SU-DHL-6 (cell line): ENCODE results near the gene PALLD.

Experiments used
- H2AFZ ChIP-seq: fragments of 200-600 bp; sonication (generic); 2 replicates; pipeline ENCODE4 v1.6.1; 2014; ENCODE audit warnings: low read depth, mild to moderate bottlenecking, moderate library complexity, mixed read lengths, antibody characterized with exemption, low read length; ENCODE audit not compliant: severe bottlenecking
- H3F3A ChIP-seq: fragments of 200-600 bp; shearing (Covaris generic); 2 replicates; pipeline ENCODE4 v1.6.0; 2016; ENCODE audit warnings: antibody characterized with exemption, mild to moderate bottlenecking; ENCODE audit not compliant: insufficient read depth
- H3K27ac ChIP-seq: fragments of 200-600 bp; sonication (generic); 2 replicates; pipeline ENCODE4 v1.5.1; 2016; ENCODE audit warnings: low read depth, mild to moderate bottlenecking, low read length, moderate library complexity, mixed read lengths
- H3K27me3 ChIP-seq: fragments of 200-600 bp; sonication (generic), shearing (Covaris generic); 2 replicates; pipeline ENCODE4 v1.6.0; 2014; ENCODE audit warnings: mild to moderate bottlenecking, low read length
- H3K36me3 ChIP-seq: fragments of 200-600 bp; sonication (generic); 2 replicates; pipeline ENCODE4 v1.6.1; 2014; ENCODE audit warnings: mild to moderate bottlenecking, low read length, mixed read lengths
- H3K4me2 ChIP-seq: fragments of 300-600, 200-600 bp; shearing (Covaris generic), sonication (generic); 2 replicates; pipeline ENCODE4 v1.6.0; 2014; ENCODE audit warnings: low read length, low read depth, mild to moderate bottlenecking; ENCODE audit not compliant: poor library complexity, severe bottlenecking
- H3K4me3 ChIP-seq: fragments of 200-600 bp; sonication (generic); 2 replicates; pipeline ENCODE4 v1.5.1; 2014; ENCODE audit warnings: antibody characterized with exemption, low read length, mild to moderate bottlenecking, mixed read lengths; ENCODE audit not compliant: insufficient read depth, poor library complexity, severe bottlenecking
- H3K79me2 ChIP-seq: fragments of 200-600 bp; sonication (generic); 2 replicates; pipeline ENCODE4 v1.6.1; 2014; ENCODE audit warnings: mild to moderate bottlenecking, low read length, moderate library complexity; ENCODE audit not compliant: insufficient read depth
- H3K9ac ChIP-seq: fragments of 200-600 bp; sonication (generic); 2 replicates; pipeline ENCODE4 v1.7.0; 2014; ENCODE audit warnings: mild to moderate bottlenecking, low read length
- H3K9me2 ChIP-seq: fragments of 200-600 bp; sonication (generic); replicated peaks from 2 replicates; pipeline ENCODE4 v1.6.1; 2014; ENCODE audit warnings: low read length; ENCODE audit not compliant: insufficient read depth
- H3K9me3 ChIP-seq: fragments of 200-600 bp; sonication (generic); 2 replicates; pipeline ENCODE4 v1.6.1; 2014; ENCODE audit warnings: low read length, mixed read lengths; ENCODE audit not compliant: insufficient read depth
- H4K20me1 ChIP-seq: fragments of 200-600 bp; sonication (generic); 2 replicates; pipeline ENCODE4 v1.6.1; 2014; ENCODE audit warnings: low read depth, mild to moderate bottlenecking, antibody characterized with exemption, low read length, moderate library complexity, mixed read lengths
- EZH2phosphoT487 ChIP-seq: fragments of 200-600 bp; sonication (generic), shearing (Covaris generic); conservative IDR thresholded peaks from 2 replicates; pipeline ENCODE4 v1.6.1; 2018; ENCODE audit warnings: mild to moderate bottlenecking, antibody characterized with exemption, low read length, moderate library complexity, mixed read lengths
- TF ChIP-seq, protein P1 (sequence below): fragments of 200-600 bp; sonication (generic); IDR thresholded peaks from one replicate; pipeline ENCODE4 v1.5.1; 2017; ENCODE audit warnings: antibody characterized with exemption, mild to moderate bottlenecking, low read length, moderate library complexity; ENCODE audit not compliant: insufficient read depth, poor library complexity, severe bottlenecking

The PALLD gene

DNA sequence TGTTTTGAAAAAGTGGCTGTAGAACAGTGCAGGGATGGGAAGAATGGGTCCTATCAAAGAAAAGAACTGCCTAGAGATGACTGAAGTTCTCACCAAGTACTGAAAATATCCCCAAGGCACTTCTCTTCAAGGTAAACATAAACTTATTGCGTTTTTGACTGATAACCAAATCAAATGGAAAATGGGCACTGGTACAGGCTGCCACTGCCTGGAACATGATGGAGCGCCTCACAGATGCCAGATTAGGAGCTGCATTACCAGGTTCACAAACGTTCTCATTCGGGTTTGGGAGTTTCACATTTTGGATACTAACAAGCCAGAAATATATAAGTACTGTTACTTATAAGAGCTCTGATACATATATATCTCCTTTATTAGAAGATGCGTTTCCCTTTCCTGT lies 371.9 kb downstream of the PALLD start:
- Histone ChIP-seq H3K9me2 (no peaks in the 10 kb centered on the region), H2AFZ (no peak overlapping the region), H3K9me3 (no peaks in the 10 kb centered on the region), H3K4me3 (no peak overlapping the region), H3F3A (no peaks in the 10 kb centered on the region), H3K27ac (no peak overlapping the region), H3K79me2 (no peaks in the 10 kb centered on the region), H3K27me3 (no peaks in the 10 kb centered on the region), H3K36me3 (no peaks in the 10 kb centered on the region), H3K9ac (no peak overlapping the region), H4K20me1 (no peaks in the 10 kb centered on the region), H3K4me2 (no peak overlapping the region)
- TF ChIP-seq EZH2phosphoT487, result no peak
- TF ChIP-seq, protein P1, sequence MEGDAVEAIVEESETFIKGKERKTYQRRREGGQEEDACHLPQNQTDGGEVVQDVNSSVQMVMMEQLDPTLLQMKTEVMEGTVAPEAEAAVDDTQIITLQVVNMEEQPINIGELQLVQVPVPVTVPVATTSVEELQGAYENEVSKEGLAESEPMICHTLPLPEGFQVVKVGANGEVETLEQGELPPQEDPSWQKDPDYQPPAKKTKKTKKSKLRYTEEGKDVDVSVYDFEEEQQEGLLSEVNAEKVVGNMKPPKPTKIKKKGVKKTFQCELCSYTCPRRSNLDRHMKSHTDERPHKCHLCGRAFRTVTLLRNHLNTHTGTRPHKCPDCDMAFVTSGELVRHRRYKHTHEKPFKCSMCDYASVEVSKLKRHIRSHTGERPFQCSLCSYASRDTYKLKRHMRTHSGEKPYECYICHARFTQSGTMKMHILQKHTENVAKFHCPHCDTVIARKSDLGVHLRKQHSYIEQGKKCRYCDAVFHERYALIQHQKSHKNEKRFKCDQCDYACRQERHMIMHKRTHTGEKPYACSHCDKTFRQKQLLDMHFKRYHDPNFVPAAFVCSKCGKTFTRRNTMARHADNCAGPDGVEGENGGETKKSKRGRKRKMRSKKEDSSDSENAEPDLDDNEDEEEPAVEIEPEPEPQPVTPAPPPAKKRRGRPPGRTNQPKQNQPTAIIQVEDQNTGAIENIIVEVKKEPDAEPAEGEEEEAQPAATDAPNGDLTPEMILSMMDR, result no peak

DNA sequence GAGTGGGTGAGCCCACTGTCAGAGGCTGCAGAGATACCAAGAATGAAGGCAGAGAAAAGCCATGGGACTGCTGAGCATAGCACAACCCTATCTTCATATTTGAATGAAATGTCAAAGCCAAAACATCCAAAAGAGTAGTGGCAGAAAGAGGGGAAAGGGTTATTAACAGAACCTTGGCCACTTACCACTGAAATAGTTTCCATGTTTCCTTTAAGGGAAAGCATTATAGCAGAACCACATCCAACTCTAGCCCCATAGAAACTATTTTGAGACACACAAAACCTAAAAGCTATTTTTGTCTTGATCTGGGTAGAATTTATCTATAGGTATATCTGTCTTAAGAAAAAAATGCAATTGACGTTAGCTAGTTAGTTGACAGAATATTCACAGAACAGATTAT lies 373.2 kb downstream of the PALLD start:
- Histone ChIP-seq H3K4me3 (no peak overlapping the region), H3K9me2 (no peaks in the 10 kb centered on the region), H3K9ac (no peak overlapping the region), H3K4me2 (no peak overlapping the region), H3K36me3 (no peaks in the 10 kb centered on the region), H3K27me3 (no peaks in the 10 kb centered on the region), H2AFZ (no peak overlapping the region), H3K9me3 (no peaks in the 10 kb centered on the region), H4K20me1 (no peaks in the 10 kb centered on the region), H3F3A (no peaks in the 10 kb centered on the region), H3K27ac (no peak overlapping the region), H3K79me2 (no peaks in the 10 kb centered on the region)
- TF ChIP-seq, protein P1, result no peak
- TF ChIP-seq EZH2phosphoT487, result no peak

DNA sequence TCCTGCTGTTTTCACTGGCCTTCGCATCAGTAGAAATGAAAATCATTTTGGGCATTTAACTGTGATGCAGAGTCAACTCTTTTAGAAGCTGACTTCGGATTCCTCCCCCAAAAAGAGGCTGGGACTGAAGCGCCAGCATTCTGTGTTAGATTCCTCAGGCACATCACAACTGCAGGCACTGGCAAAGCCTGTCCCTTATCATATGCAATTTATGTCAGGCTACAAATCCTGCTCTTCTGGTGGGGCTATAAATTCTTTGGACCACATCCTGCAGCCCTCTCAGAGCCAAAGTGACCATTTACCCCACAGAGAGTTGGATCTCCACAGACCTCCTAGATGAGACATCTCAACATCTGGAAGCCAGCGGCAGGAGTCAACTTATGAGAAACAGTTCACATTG lies 374.8 kb downstream of the PALLD start:
- no peak overlapping the region for H3K4me3 ChIP-seq
- no peaks in the 10 kb centered on the region for H3K79me2 ChIP-seq
- H4K20me1 ChIP-seq, result no peaks in the 10 kb centered on the region
- H3K9me3 ChIP-seq, result no peaks in the 10 kb centered on the region
- no peaks in the 10 kb centered on the region for H3K36me3 ChIP-seq
- H3K9ac ChIP-seq, result no peak overlapping the region
- no peak overlapping the region for H2AFZ ChIP-seq
- TF ChIP-seq EZH2phosphoT487, result no peak
- TF ChIP-seq, protein P1, result no peak
- H3F3A ChIP-seq, result no peaks in the 10 kb centered on the region
- no peak overlapping the region for H3K27ac ChIP-seq
- no peaks in the 10 kb centered on the region for H3K9me2 ChIP-seq
- H3K27me3 ChIP-seq, result no peaks in the 10 kb centered on the region
- no peak overlapping the region for H3K4me2 ChIP-seq

DNA sequence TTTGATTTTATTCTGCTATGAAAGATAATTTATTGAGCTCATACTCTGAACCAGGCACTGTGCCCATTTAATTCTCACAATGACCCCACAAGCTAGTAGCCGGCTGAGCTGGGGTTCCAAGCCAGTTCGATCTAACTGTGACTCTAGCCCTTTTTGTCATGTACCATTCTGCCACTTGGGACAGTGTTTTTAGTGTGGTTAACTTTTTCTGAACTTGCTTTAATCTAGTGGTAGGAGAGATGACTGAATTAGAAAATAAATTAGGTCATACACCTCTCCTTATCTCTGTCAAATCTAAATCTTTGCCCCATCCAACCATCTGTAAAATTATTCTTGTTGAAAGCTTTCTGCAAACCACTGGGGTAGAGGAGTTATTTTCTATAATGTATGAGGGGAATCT lies 377.2 kb downstream of the PALLD start:
- Histone ChIP-seq H3K9me3 (no peaks in the 10 kb centered on the region), H3K27me3 (no peaks in the 10 kb centered on the region), H3K36me3 (no peaks in the 10 kb centered on the region), H3K9ac (no peak overlapping the region), H3K79me2 (no peaks in the 10 kb centered on the region), H4K20me1 (no peaks in the 10 kb centered on the region), H3F3A (no peaks in the 10 kb centered on the region), H2AFZ (no peak overlapping the region), H3K4me3 (no peak overlapping the region), H3K9me2 (no peaks in the 10 kb centered on the region), H3K27ac (no peak overlapping the region), H3K4me2 (no peak overlapping the region)
- TF ChIP-seq EZH2phosphoT487, result no peak
- TF ChIP-seq, protein P1, result no peak
